ENCODE measurements around the gene AP3B1. TPM values are rescaled to one million over a fixed set of nuclear protein-coding genes. Genes with fewer than 3 reads are reported as not detected.
"Not testable (repeated sequence)": the region's sequence is repeated elsewhere in the genome, so short reads cannot be mapped to it uniquely, and the experiment has no call there.

Gene AP3B1
- total RNA-seq, 1 donor from 2014 or later = 14.3 TPM

GRCh38 chr5:78056901-78057514 is 237.5 kb downstream of the AP3B1 start:
- no peak for TF ChIP-seq CTCF (IDR thresholded peaks at IDR 0.05; ENCODE audit: partially characterized antibody, unreplicated experiment)
- no peaks in the 10 kb centered on the region for H3K4me1 Mint-ChIP-seq (ENCODE audit: low read depth, unreplicated experiment)

GRCh38 chr5:78056053-78056452 is 238.4 kb downstream of the AP3B1 start:
- Mint-ChIP-seq H3K27me3 (ENCODE audit: unreplicated experiment) (no peaks in the 10 kb centered on the region), H3K4me1 (ENCODE audit: low read depth, unreplicated experiment) (no peaks in the 10 kb centered on the region), H3K9me3 (ENCODE audit: unreplicated experiment) (no peaks in the 10 kb centered on the region), H3K4me3 (ENCODE audit: unreplicated experiment) (no peak overlapping the region), H3K36me3 (ENCODE audit: unreplicated experiment) (no peaks in the 10 kb centered on the region), H3K27ac (ENCODE audit: unreplicated experiment) (no peak overlapping the region)
- no peak for TF ChIP-seq CTCF (IDR thresholded peaks at IDR 0.05; ENCODE audit: partially characterized antibody, unreplicated experiment)
- DNase-seq = no peak

More at GRCh38 chr5:78056901-78057514, 237.5 kb downstream of the AP3B1 start:
- Mint-ChIP-seq H3K4me3 (ENCODE audit: unreplicated experiment) (no peak overlapping the region), H3K27me3 (ENCODE audit: unreplicated experiment) (no peaks in the 10 kb centered on the region), H3K27ac (ENCODE audit: unreplicated experiment) (no peak overlapping the region), H3K36me3 (ENCODE audit: unreplicated experiment) (no peaks in the 10 kb centered on the region), H3K9me3 (ENCODE audit: unreplicated experiment) (no peaks in the 10 kb centered on the region)
- no peak for DNase-seq

- Mint-ChIP-seq H3K27ac (ENCODE audit: unreplicated experiment) (no peak overlapping the region), H3K4me3 (ENCODE audit: unreplicated experiment) (no peak overlapping the region), H3K27me3 (ENCODE audit: unreplicated experiment) (peaks cover 3% of the 10 kb centered on the region), H3K9me3 (ENCODE audit: unreplicated experiment) (peaks cover 1% of the 10 kb centered on the region), H3K4me1 (ENCODE audit: low read depth, unreplicated experiment) (no peaks in the 10 kb centered on the region), H3K36me3 (ENCODE audit: unreplicated experiment) (no peaks in the 10 kb centered on the region)
- TF ChIP-seq CTCF (IDR thresholded peaks at IDR 0.05; ENCODE audit: partially characterized antibody, unreplicated experiment) = no peak
- DNase-seq = no peak
Measured at GRCh38 chr5:78050888-78051287, 243.6 kb downstream of the AP3B1 start.

GRCh38 chr5:78046823-78047222 is 247.7 kb downstream of the AP3B1 start:
- H3K27me3 Mint-ChIP-seq (ENCODE audit: unreplicated experiment); H3K9me3 Mint-ChIP-seq (ENCODE audit: unreplicated experiment); H3K4me3 Mint-ChIP-seq (ENCODE audit: unreplicated experiment); H3K36me3 Mint-ChIP-seq (ENCODE audit: unreplicated experiment); H3K27ac Mint-ChIP-seq (ENCODE audit: unreplicated experiment); H3K4me1 Mint-ChIP-seq (ENCODE audit: low read depth, unreplicated experiment); DNase-seq: not testable (repeated sequence)

GRCh38 chr5:78046006-78046405 is 248.5 kb downstream of the AP3B1 start:
- H3K36me3 Mint-ChIP-seq (ENCODE audit: unreplicated experiment) = no peaks in the 10 kb centered on the region
- DNase-seq = peak; percentile 12
- no peak overlapping the region for H3K4me3 Mint-ChIP-seq (ENCODE audit: unreplicated experiment)
- H3K9me3 Mint-ChIP-seq (ENCODE audit: unreplicated experiment) = peaks cover 3% of the 10 kb centered on the region
- H3K27ac Mint-ChIP-seq (ENCODE audit: unreplicated experiment) = no peak overlapping the region
- H3K27me3 Mint-ChIP-seq (ENCODE audit: unreplicated experiment) = peaks cover 3% of the 10 kb centered on the region
- TF ChIP-seq CTCF (IDR thresholded peaks at IDR 0.05; ENCODE audit: partially characterized antibody, unreplicated experiment) = no peak
- peaks cover 4% of the 10 kb centered on the region for H3K4me1 Mint-ChIP-seq (ENCODE audit: low read depth, unreplicated experiment)

Data from glutamatergic neuron (in vitro differentiated cells).